Measurements from ENCODE around the gene XXYLT1.

Gene XXYLT1

DNA sequence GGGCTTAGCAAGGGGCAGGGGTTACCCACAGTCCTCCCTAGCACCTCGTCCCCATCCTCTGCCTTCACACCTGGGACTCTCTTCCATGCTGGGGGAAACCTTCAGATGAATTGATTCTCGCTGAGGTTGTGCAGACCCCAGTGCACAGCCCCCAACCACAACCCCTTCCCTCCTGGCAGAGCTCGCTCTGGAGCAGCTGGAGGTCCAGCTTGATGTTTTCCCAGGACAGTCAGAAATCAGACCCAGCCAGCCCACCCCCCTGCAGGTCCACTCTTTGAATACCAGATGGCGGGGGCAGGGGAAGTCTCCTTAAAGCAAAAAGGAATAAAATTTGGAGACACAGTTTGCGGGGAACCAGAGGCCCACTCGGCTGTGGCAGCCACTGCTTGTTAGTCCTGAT, 234.4 kb downstream of the XXYLT1 start:
- DNase-seq, result no peak

DNA sequence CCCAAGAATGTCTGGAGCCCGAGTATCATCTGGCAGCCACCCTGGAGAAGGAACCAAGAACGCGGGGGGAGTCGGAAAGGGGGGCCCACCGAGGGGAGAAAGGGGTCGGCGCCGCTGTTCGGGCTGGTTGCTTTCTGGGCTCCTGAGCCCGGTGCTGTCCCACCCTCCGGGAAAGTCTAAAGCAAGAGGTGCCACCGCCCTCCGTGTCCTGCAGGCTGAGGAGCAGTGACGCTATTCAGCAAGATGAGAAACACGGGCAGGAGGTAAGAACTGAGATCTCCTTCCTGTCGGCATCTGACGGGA, 234.8 kb downstream of the XXYLT1 start:
- DNase-seq, result no peak

DNA sequence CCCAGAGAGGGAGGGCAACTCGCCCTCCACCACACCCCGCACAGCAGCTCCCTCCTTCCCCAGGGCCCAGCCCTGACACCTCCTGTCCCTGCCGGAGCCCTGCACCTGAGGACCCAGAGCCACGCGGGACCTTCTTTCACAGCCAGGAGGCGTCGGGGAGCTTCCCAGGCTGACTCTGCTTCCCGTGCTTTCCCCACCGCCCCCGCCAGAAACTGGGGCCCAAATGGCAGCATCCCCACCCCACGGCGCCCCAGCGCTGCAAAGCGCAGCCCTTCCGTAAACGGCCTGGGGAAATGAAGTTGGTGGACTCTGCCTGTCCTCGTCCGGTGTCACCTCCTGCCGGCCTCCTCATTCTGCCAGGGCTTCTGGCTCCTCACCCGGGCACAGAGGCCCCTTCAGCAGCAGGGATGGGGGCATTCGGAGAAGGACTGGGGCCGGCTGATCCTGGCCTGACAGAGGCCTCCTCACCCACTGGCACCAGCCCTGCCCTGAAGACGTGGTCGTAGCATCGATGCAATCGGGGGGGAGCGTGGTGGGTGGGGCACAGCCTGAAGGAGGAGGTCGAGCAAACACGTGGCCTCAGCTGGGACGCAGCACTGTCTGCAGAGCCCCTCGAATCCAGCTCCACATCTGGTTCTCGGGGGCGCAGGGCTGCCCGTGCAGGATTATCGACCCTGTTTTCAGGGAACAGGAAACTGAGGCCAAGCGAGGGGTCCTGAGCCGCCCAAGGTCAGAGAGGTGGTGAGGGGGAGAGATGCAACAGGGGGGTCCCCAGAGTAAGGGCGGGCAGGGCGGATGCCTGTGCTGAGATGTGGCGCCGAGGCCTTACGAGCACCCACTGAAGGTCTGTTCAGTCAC, 235.4 kb downstream of the XXYLT1 start:
- DNase-seq, result no peak

DNA sequence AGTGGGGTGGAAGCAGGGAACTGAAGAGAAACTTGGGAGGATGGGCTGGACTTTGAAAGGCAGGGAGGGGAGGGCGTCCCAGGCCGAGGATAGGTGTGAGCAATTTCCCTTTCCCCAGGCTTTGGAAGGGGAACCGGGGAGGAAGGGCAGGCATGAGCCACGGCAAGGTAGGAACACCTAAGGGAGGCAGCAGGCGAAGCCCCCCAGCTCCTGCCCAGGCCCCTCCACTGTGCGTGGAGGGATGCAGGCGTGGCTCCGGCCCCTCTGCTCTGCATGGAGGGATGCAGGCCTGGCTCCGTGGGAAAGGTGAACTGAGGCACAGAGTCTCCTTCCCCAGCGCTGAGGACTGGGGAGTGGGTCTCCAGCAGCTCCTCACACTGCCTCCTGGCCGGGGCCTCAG, 236.4 kb downstream of the XXYLT1 start:
- DNase-seq, result no peak

DNA sequence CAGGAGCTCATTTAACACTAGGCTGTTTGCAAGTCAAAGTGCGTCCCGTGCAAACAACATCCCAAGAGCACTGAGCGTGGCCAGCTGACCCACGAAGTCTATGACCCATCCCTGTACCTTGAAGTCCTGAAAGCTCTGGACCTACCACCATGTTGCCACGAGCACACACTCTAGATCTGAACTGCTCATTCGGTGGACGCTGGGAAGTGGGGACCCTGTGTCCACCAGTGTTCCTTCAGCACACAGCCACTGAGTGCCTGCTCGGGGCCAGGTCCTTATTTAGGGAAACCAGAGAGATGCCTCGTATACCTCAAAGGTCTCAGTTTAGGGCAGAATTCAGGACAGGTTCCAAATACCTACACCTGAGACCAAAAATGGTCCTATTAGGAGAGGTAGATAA, 236.9 kb downstream of the XXYLT1 start:
- no peak for DNase-seq

DNA sequence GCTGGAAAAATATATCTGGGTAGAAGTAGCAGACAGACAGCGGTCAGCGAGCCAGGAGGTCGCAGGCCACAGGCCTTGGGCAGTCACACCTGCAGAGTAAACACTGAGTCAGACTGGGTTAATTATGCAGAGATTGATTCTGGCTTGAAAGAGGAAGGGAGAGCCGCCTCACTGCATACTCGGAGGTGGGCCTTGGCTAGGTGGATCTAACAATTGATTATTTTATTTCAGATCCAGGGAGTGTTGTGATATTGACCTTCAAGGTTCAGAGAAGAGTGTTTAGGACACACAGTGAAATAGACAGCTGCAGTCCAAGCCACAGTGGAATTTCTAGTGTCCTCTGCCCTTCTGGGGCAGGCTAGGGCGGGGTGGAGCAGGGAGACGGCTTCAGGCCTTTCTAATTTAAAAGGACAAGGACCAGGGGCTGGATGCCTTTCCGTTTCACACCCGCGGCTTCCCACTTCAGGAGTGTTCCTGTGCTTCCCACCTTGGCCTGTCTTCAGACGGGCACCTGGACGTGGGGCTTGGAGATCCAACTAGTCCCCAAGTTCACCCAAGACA, 237.3 kb downstream of the XXYLT1 start:
- DNase-seq, result no peak

DNA sequence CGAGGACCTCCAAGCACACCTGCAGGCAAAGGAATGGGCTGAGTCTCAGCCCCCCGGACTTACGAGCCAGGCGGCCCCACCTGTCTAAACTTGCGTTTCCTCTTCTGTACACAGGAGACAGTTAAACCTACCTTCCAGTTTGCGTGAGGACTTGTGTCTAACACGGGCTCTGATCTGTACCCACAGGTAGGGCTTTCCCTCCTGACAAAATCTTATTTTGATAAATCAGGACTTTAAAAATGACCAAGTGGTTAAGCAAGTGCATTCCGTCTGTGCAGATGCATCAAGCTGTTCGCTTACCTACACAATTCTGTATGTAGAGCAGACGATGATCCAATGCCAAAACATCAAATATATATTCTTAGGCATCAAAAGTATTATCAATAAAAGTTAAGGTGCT, 238.0 kb downstream of the XXYLT1 start:
- no peak for DNase-seq

DNA sequence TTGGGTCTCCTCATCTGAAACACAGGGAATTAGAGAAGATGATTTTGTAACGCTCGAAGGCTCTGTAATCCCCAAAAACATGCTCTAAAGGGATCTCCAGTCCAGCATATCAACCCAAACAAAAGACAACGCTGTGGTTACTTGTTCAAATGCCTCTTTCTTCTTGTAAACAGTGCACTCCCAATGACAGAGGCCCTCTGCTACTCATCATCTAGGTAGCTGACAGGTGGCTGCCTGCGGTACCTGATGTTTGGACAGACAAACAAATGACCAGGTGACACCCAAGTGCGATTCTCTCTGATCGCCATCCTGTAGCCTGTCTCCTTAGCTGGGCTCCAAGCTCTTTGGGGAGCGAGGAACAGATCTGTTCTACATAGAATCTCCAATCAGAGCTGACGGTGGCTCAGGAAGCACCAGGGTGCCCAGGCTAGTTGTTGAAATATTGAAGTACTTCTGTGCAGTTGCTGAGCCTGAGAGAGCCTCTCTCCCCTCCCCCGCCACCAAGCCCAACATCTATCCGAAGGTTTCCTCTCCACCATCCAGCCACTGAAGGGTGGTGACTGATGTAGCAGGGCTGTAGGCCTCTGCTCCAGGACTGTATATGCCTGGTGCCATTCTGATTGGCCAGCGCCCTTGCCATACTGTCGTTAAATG, 238.7 kb downstream of the XXYLT1 start:
- DNase-seq, result no peak

DNA sequence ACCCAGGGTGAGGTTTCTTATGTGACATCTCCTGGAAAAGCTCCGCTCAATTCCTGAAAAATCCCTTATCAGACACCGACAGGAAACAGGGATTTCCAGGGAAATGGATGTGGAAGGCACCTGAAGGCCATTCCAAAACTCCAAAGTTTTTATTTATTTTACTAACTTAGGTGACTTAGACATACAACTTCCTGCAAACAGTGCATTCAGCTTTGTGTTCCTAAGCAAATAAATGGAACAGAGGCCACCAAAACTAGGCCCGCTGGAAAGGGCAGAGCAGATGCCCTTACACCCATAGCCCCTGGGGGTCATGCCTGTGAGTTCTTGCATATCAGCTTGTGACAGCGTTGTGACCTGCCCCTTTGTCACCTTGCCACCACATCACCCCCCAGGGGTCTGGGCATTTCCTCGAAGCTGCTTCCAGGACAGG, 239.4 kb downstream of the XXYLT1 start:
- DNase-seq, result no peak

DNA sequence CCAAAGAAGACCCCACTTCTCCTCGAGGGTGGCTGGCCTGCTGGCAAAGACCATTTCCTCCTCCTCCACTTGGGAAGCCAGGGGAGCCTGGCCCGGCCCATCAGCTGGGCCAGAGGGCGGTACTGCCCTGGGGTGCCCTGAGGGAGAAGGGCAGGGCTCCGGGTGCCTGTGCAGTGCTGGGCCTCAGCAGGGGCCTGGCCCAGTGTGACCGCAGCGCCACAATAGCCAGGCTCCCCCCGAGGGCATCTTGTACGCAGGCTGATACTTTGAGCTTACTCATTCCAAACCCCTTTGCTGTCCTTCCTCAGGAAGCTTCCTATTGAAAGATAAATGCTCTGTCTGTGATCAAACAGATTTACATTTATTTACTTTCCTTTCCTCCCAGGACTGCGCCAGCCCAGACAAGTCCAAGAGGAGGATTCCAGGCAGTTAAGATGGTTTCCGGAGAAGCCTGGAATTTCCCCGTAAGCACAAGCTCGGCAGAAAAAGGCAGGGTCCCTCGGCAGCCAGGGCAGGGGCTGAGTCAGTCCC, 240.1 kb downstream of the XXYLT1 start:
- no peak for DNase-seq

DNA sequence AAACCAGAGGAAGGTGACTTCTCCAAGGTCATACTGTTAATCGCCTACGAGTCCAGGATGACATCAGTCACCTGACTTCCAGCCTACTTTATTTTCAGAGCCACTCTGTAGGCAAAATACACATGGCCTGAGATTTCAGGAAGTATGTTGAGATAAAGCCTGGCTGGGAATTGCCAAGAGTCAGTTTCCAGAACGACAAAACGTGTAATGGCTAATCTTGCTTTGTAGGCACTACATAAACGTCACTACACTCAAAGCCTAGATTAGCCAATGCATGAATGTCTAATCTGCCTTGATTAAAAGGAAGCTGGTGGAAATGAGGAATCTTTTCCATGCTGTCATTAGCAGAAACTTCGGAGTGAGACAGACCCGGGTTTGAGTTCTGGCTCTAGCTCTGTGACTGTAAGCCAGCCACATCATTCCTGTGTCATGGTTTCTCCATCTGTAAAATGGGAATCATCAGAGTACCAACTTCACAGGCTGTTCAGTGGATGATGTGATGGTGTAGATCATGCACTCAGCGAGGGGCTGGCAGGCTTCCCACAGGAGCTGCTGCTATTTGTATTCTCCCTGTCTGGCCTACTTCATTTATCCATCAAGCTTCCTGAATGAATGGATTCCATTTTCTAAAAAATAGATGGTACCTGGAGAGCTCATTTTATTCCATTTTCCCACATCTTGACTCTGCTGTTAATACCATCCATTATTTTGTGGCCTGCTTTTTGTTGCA, 241.9 kb downstream of the XXYLT1 start:
- no peak for DNase-seq

DNA sequence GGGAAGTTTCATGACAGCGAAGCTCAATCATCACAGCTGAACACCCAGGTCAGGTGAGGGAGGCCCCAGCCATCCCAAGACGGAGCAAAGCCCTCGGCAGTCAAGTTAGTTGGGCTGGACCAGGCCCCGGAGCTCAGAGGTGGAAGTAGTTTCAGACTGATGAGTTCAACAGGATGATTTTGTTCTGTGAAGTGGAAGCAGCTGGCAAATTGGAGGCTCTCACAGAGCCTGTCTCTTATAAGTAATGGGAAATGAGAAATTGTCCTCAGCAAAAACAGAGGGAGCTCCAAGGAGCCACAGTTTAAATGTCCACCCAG, 245.1 kb downstream of the XXYLT1 start:
- DNase-seq, result no peak

DNA sequence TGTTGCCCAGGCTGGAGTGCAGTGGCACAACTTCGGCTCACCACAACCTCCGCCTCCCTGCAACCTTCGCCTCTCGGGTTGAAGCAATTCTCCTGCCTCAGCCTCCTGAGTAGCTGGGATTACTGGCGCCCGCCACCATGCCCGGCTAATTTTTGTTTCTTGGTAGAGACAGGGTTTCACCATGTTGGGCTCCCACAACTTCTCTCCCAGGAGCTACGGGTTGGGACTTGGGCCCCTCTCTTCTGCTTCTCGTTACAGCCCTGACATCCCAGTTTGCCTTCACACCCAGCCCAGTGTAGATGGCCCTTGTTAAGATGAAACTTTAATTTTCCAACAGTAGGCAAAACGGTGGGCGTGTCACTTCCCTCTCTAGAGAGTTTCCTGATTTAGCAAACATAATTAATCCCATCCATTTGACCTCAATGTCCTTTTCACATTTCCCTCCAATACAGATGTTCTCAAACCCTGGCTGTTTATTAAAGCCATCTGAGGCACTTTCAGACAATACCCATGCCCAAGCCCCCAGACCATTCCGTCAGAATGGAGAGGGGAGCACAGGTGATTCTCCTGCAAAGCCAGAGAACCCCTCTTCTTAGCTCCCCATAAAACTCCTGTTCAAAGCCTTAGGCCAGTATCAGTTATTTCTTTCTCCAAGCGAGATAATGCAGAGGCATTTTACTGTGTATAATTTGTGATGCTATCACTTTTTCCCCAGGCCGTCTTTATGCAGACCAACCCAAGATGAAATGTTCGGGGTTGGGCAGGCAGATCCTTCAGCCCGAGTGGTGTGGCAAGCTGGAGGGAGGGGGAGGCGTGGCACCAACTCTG, 245.7 kb downstream of the XXYLT1 start:
- no peak for DNase-seq

DNA sequence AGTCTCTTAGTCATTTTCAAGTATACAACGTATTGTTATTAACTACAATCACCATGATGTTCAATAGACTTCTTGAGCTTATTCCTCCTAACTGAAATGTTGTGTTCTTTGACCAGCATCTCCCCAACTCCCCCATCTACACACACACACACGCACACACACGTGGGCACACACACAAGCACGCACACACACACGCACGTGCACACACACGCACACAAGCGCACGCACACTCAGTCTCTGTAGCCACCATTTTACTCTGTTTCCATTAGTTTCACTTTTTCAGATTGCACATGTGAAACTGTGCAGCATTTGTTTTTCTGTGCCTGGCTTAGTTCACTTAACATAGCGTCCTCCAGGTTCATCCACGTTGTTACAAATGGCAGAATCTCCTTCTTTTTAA, 247.0 kb downstream of the XXYLT1 start:
- no peak for DNase-seq

DNA sequence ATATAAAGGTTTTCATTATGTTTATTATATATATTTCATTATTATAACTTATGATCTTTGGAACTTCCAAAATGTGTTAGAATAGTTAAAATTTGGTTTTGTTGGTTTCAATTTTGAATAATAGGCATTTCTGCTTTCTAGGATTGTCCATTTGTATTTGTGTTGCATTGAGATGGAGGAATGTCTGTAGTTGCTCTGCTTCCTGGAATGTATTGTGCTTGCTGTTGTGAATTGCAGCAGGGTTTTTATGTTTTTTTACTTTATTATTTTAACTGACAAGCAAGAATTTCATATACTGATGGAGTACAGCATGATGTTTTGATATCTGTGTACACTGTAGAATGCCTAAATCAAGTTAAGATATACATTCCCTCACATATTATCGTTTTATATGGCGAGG, 247.4 kb downstream of the XXYLT1 start:
- no peak for DNase-seq

DNA sequence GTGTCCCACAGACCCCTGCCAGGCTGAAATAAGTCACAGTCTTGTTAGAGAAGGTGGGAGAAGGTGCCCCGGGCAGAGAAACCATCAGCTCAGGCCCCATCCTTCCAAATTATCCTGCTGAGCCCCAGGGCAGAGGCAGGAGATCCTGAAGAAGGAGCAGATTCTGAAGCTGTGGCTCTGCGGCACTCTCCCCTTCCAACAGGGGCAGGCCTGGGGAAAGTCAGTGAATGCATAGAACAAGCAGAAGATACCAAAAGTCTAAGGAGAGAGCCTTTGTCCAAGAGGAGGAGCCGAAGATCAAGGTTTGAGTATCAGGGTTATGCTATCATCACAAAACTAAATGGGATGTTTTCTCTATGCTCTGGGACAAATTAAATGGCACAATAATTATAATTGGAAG, 249.3 kb downstream of the XXYLT1 start:
- DNase-seq, result no peak

DNA sequence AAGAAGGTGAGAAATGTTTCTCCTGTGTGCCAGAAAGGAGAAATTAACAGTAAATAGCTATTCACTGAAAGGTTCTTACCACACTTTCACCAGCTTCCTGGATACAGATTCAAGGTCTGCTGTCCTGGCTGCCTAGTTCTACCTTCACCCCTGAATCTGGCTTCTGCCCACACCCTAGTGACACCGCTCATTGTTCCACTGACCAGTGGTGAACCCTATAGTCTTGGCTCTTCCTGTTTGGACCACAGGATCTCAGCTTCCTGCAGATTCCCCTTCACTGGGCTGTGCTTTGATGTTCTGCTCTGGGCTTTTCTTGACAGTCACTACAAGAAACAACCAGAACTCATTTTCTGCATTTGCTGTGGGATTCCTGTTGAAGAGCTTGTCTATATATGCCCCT, 250.0 kb downstream of the XXYLT1 start:
- DNase-seq, result no peak

DNA sequence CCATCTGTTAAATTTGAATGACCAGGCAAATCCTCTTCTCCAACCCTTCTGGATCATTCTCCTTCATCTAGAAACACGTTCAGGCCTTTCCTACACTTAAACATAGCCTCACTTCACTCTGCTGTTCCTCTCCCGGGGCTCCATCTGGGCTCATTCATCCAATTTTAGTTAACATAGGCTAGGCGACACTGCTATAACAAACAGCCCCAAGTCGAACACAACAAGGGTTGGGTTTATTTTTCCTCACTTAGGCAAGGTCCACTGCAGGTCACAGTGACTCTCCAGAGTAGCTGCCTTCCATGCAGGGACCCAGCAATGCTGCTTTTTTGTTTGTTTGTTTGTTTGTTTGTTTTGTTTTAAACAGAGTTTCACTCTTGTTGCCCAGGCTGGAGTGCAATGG, 250.8 kb downstream of the XXYLT1 start:
- DNase-seq, result no peak

DNA sequence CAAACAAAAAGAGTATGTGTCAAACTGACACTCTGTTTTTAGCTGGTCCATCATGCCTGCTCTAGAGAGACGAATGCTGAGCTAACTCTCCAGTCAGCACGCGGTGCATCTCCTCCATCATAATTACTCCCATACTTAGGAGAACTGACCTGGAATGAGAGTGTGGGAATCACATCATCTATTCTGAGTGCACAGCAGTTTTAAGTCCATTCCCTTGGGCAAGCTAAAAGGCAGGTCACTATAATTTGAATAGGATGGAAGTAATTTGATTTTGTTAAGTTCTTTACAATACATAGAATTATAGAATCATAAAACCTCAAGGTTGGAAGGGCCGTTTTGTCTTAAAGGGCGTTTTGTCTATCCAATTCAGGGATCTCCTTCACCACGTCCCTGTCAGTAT, 251.6 kb downstream of the XXYLT1 start:
- DNase-seq, result no peak
